Measurements from ENCODE around the gene NUP210.

GRCh38 chr3:13289771-13290285 lies 130.3 kb downstream of the NUP210 start:
- TF ChIP-seq POLR2A (IDR thresholded peaks at IDR 0.05) (no peak), CTCF (IDR thresholded peaks at IDR 0.05) (no peak)

Measured in thyroid gland (tissue), 4 donors.